ENCODE data around the gene PGPEP1. TPM values are rescaled to one million over a fixed set of nuclear protein-coding genes. Genes with fewer than 3 reads are reported as not detected.

The PGPEP1 gene
- total and polyA plus RNA-seq, 10 of the 15 experiments (the other 5 are each of a cell fraction or from before 2014, with no cell fraction given) = 13.8 to 39.4 (median 17.0) TPM

DNA sequence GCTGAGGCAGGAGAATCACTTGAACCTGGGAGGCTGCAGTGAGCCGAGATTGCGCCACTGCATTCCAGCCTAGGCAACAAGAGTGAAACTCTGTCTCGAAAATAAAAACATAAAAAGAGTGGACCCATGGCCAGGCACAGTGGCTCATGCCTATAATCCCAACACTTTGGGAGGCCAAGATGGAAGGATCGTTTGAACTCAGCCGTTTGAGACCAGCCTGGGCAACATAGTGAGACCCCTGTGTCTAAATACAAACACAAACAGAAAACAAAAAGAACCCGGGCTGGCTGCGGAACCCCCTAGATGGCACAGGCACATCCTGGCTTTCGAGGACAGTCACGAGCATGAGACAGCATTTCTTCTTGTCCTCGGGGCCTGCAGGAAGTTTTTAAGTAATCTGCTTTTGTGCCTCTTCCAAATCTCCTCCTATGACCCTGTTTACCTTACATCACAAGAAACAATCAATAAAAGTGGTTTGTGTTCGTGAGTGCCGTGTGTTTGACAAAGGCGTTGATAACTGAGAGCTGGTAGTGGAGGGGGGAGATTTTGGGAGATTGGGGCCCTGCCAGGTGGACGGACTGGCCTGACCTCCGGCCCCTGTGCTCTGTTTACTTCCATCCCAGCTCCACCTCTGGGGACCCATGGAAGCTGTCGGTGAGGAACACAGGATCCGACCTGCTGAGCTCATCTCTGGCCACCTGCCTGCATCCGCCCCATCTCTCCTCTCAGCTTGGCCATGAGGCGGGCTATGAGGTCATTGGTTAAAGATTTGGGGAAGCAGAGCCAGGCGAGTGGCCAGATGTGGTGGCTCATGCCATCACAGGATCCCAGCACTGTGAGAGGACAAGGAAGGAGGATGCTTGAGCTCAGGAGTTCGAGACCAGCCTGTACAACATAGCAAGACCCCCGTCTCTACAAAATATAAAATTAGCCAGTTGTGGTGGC lies 39.7 kb downstream of the PGPEP1 start (continued):
- TF ChIP-seq, protein P1, sequence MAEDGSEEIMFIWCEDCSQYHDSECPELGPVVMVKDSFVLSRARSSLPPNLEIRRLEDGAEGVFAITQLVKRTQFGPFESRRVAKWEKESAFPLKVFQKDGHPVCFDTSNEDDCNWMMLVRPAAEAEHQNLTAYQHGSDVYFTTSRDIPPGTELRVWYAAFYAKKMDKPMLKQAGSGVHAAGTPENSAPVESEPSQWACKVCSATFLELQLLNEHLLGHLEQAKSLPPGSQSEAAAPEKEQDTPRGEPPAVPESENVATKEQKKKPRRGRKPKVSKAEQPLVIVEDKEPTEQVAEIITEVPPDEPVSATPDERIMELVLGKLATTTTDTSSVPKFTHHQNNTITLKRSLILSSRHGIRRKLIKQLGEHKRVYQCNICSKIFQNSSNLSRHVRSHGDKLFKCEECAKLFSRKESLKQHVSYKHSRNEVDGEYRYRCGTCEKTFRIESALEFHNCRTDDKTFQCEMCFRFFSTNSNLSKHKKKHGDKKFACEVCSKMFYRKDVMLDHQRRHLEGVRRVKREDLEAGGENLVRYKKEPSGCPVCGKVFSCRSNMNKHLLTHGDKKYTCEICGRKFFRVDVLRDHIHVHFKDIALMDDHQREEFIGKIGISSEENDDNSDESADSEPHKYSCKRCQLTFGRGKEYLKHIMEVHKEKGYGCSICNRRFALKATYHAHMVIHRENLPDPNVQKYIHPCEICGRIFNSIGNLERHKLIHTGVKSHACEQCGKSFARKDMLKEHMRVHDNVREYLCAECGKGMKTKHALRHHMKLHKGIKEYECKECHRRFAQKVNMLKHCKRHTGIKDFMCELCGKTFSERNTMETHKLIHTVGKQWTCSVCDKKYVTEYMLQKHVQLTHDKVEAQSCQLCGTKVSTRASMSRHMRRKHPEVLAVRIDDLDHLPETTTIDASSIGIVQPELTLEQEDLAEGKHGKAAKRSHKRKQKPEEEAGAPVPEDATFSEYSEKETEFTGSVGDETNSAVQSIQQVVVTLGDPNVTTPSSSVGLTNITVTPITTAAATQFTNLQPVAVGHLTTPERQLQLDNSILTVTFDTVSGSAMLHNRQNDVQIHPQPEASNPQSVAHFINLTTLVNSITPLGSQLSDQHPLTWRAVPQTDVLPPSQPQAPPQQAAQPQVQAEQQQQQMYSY (CRISPR knock-in tag; IDR thresholded peaks at IDR 0.05) = no peak
- no peak for TF ChIP-seq STAT3 (IDR thresholded peaks at IDR 0.05; ENCODE audit: low read depth, low read length)
- no peak for TF ChIP-seq MTA2 (IDR thresholded peaks at IDR 0.05; ENCODE audit: low read depth)
- TF ChIP-seq, protein P2, sequence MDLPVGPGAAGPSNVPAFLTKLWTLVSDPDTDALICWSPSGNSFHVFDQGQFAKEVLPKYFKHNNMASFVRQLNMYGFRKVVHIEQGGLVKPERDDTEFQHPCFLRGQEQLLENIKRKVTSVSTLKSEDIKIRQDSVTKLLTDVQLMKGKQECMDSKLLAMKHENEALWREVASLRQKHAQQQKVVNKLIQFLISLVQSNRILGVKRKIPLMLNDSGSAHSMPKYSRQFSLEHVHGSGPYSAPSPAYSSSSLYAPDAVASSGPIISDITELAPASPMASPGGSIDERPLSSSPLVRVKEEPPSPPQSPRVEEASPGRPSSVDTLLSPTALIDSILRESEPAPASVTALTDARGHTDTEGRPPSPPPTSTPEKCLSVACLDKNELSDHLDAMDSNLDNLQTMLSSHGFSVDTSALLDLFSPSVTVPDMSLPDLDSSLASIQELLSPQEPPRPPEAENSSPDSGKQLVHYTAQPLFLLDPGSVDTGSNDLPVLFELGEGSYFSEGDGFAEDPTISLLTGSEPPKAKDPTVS (IDR thresholded peaks at IDR 0.05; ENCODE audit: low read depth, low read length) = no peak
- no peak for TF ChIP-seq NBN (IDR thresholded peaks at IDR 0.05)
- no peak for TF ChIP-seq ZNF207 (IDR thresholded peaks at IDR 0.05; ENCODE audit: borderline replicate concordance)
- TF ChIP-seq HDGF (IDR thresholded peaks at IDR 0.05) = no peak
- TF ChIP-seq EED (IDR thresholded peaks at IDR 0.05; ENCODE audit: low read depth) = no peak
